ENCODE results near the gene CALM1. TPM values are rescaled to one million over a fixed set of nuclear protein-coding genes. Genes with fewer than 3 reads are reported as not detected.

Gene CALM1
- total RNA-seq, 2 donors from 2014 or later = 423 to 503 TPM

DNA sequence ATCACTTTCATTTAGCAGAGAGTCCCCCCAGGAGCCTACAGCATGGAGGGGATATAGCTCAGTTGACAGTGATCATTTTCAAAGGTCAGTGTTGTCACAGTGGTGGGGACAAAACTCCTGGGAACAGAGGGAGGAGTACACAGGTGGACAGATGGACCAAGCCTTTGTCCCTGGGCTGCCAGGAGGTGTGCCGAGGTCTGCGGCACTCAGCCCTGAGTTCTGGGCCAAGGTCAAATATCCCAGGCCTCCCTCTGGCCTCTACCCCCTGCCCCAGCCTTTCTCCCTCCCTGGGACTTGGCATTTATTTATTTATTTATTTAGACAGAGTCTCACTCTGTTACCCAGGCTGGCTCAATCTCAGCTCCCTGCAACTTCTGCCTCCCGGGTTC is 24.8 kb downstream of the CALM1 start:
- H3K9me3 Mint-ChIP-seq = peaks cover 7% of the 10 kb centered on the region
- H3K27ac Mint-ChIP-seq = no peak overlapping the region
- WGBS, 2 experiments (ENCODE audit: insufficient coverage in 1 of 2, insufficient read length in 1 of 2) = 98 to 100% methylated on average over 1 to 3 of the region's 3 CpGs
- Histone ChIP-seq H3K27me3 (ENCODE audit: control insufficient read depth, insufficient read depth, low read length, poor library complexity, severe bottlenecking) (no peaks in the 10 kb centered on the region), H3K9me3 (ENCODE audit: control insufficient read depth, low read length) (peaks cover 4% of the 10 kb centered on the region), H3K27ac (ENCODE audit: low read depth, low read length) (peak overlapping the region; percentile 75), H3K9ac (ENCODE audit: extremely low read depth, low read length, poor library complexity, severe bottlenecking) (no peak overlapping the region), H3K4me3 (ENCODE audit: low read length) (no peak overlapping the region), H3K4me1 (ENCODE audit: control insufficient read depth, insufficient read depth, low read length) (no peaks in the 10 kb centered on the region), H3K36me3 (ENCODE audit: control insufficient read depth, insufficient read depth, low read length) (no peaks in the 10 kb centered on the region)
- H3K4me1 Mint-ChIP-seq = peaks cover 7% of the 10 kb centered on the region
- no peak for DNase-seq
- no peaks in the 10 kb centered on the region for H3K36me3 Mint-ChIP-seq (ENCODE audit: low read depth)
- no peak overlapping the region for H3K4me3 Mint-ChIP-seq
- TF ChIP-seq, protein P1, sequence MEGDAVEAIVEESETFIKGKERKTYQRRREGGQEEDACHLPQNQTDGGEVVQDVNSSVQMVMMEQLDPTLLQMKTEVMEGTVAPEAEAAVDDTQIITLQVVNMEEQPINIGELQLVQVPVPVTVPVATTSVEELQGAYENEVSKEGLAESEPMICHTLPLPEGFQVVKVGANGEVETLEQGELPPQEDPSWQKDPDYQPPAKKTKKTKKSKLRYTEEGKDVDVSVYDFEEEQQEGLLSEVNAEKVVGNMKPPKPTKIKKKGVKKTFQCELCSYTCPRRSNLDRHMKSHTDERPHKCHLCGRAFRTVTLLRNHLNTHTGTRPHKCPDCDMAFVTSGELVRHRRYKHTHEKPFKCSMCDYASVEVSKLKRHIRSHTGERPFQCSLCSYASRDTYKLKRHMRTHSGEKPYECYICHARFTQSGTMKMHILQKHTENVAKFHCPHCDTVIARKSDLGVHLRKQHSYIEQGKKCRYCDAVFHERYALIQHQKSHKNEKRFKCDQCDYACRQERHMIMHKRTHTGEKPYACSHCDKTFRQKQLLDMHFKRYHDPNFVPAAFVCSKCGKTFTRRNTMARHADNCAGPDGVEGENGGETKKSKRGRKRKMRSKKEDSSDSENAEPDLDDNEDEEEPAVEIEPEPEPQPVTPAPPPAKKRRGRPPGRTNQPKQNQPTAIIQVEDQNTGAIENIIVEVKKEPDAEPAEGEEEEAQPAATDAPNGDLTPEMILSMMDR (conservative IDR thresholded peaks at IDR 0.05) = no peak
- H3K27me3 Mint-ChIP-seq (ENCODE audit: insufficient read depth) = no peaks in the 10 kb centered on the region

DNA sequence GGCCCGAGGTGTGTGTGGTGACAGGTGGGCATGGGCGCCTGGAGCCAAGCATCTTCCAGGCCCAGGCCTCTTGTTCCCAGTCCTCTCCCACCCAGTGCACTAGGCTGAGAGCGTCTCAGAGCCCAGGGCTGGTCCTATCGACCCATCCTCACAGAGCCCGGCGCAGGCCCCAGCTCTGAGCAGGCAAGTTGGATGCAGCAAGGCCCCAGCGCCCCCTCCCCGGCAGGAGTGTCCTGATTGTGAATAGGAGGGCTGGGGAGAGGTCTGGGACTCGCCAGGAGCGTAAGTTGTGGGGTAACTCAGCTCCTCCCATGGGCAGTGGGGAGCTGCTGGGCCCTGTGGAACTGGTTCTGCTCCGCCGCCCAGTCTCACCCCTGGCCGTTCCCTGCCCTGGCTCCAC is 26.3 kb downstream of the CALM1 start:
- peaks cover 7% of the 10 kb centered on the region for H3K4me1 Mint-ChIP-seq
- Histone ChIP-seq H3K4me3 (ENCODE audit: low read length) (no peak overlapping the region), H3K36me3 (ENCODE audit: control insufficient read depth, insufficient read depth, low read length) (no peaks in the 10 kb centered on the region), H3K4me1 (ENCODE audit: control insufficient read depth, insufficient read depth, low read length) (no peaks in the 10 kb centered on the region), H3K27me3 (ENCODE audit: control insufficient read depth, insufficient read depth, low read length, poor library complexity, severe bottlenecking) (no peaks in the 10 kb centered on the region), H3K9me3 (ENCODE audit: control insufficient read depth, low read length) (peaks cover under 1% of the 10 kb centered on the region), H3K27ac (ENCODE audit: low read depth, low read length) (no peak overlapping the region), H3K9ac (ENCODE audit: extremely low read depth, low read length, poor library complexity, severe bottlenecking) (no peak overlapping the region)
- no peaks in the 10 kb centered on the region for H3K36me3 Mint-ChIP-seq (ENCODE audit: low read depth)
- TF ChIP-seq, protein P1 (conservative IDR thresholded peaks at IDR 0.05) = no peak
- 92 to 95% methylated on average over 4 to 13 of the region's 13 CpGs for WGBS, 2 experiments (ENCODE audit: insufficient coverage in 1 of 2, insufficient read length in 1 of 2)
- no peak overlapping the region for H3K27ac Mint-ChIP-seq
- no peak for DNase-seq
- H3K4me3 Mint-ChIP-seq = no peak overlapping the region
- H3K9me3 Mint-ChIP-seq = peaks cover 2% of the 10 kb centered on the region
- no peaks in the 10 kb centered on the region for H3K27me3 Mint-ChIP-seq (ENCODE audit: insufficient read depth)

DNA sequence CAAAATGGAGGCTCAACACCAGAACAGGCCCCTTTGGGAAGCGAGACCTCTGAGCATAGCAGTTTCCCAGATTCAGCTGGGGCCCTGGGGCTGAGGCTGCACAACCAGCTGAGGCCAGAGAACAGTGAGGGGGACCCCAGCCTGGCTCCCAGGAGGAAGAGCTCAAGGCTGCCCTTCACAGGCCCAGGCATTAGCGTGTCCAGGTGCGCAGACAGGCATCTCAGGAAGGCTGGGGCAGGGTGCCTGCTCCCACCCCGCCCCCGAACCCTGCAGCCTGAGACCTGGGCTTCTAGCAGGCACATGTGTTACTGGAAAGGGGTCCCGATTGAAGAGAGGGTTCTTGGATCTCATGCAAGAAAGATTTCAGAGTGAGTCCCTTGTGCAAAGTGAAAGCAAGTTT is 27.2 kb downstream of the CALM1 start:
- H3K9me3 ChIP-seq (ENCODE audit: control insufficient read depth, low read length) = no peaks in the 10 kb centered on the region
- no peaks in the 10 kb centered on the region for H3K4me1 ChIP-seq (ENCODE audit: control insufficient read depth, insufficient read depth, low read length)
- H3K9me3 Mint-ChIP-seq = no peaks in the 10 kb centered on the region
- TF ChIP-seq, protein P1 (conservative IDR thresholded peaks at IDR 0.05) = no peak
- peak overlapping the region; percentile 42 for H3K27ac ChIP-seq (ENCODE audit: low read depth, low read length)
- no peak for DNase-seq
- H3K9ac ChIP-seq (ENCODE audit: extremely low read depth, low read length, poor library complexity, severe bottlenecking) = no peak overlapping the region
- H3K36me3 ChIP-seq (ENCODE audit: control insufficient read depth, insufficient read depth, low read length) = no peaks in the 10 kb centered on the region
- H3K4me1 Mint-ChIP-seq = peaks cover 7% of the 10 kb centered on the region
- no peaks in the 10 kb centered on the region for H3K27me3 ChIP-seq (ENCODE audit: control insufficient read depth, insufficient read depth, low read length, poor library complexity, severe bottlenecking)
- WGBS, 2 experiments (ENCODE audit: insufficient coverage in 1 of 2, insufficient read length in 1 of 2) = 89 to 94% methylated on average over 5 to 6 of the region's 6 CpGs
- H3K27ac Mint-ChIP-seq = no peak overlapping the region
- H3K27me3 Mint-ChIP-seq (ENCODE audit: insufficient read depth) = no peaks in the 10 kb centered on the region
- no peak overlapping the region for H3K4me3 Mint-ChIP-seq
- H3K36me3 Mint-ChIP-seq (ENCODE audit: low read depth) = no peaks in the 10 kb centered on the region
- H3K4me3 ChIP-seq (ENCODE audit: low read length) = no peak overlapping the region

Data from endodermal cell (in vitro differentiated cells).